MCF 10A (cell line): ENCODE data around the gene OR6F1. TPM values are rescaled to one million over a fixed set of nuclear protein-coding genes. Genes with fewer than 3 reads are reported as not detected.
A peak's percentile ranks its signal among the peaks of the same experiment; 100 is the strongest.
"Not testable (repeated sequence)": the region's sequence is repeated elsewhere in the genome, so short reads cannot be mapped to it uniquely, and the experiment has no call there.

Experiments used
- Bru-seq: library from RNA; stranded (reverse); fragments of 400-500 nt; gene quantifications from one replicate; lab custom pipeline; 2021; lab: Mats Ljungman, UMichigan
- BruChase-seq, 2 experiments: library from RNA; stranded (reverse); fragments of 400-500 nt; gene quantifications; one replicate each; lab custom pipeline; 2021; lab: Mats Ljungman, UMichigan
- BruUV-seq: library from RNA; stranded (reverse); fragments of 400-500 nt; replicated peaks from 2 replicates; lab custom pipeline; 2021; lab: Mats Ljungman, UMichigan
- CTCF ChIA-PET: fragments of 300-600 bp; sonication (Branson Sonifier 250); formaldehyde crosslinking; extraction: SDS; loops from one replicate; lab custom pipeline; 2021; ENCODE audit warnings: antibody characterized with exemption, inconsistent platforms; lab: Yijun Ruan, JAX
- POLR2A ChIA-PET: fragments of 300-600, 350-650 bp; sonication (Branson Sonifier 250); formaldehyde crosslinking; extraction: SDS; loops from one replicate; lab custom pipeline; 2020; ENCODE audit warnings: antibody characterized with exemption, inconsistent platforms; lab: Yijun Ruan, JAX
- DNase-seq: peaks from one replicate; pipeline ENCODE4 v3.0.0-alpha.2; 2018; ENCODE audit not compliant: unreplicated experiment
- H3K27ac Mint-ChIP-seq: one replicate; pipeline ENCODE4 v1.8.0; 2022; ENCODE audit warnings: mild to moderate bottlenecking, low read depth, mixed read lengths; ENCODE audit not compliant: unreplicated experiment
- H3K27me3 Mint-ChIP-seq: one replicate; pipeline ENCODE4 v1.8.0; 2022; ENCODE audit warnings: mixed read lengths; ENCODE audit not compliant: insufficient read depth, unreplicated experiment
- H3K36me3 Mint-ChIP-seq: one replicate; pipeline ENCODE4 v1.8.0; 2022; ENCODE audit warnings: mild to moderate bottlenecking, moderate library complexity, mixed read lengths; ENCODE audit not compliant: insufficient read depth, unreplicated experiment
- H3K4me1 Mint-ChIP-seq: one replicate; pipeline ENCODE4 v1.8.0; 2022; ENCODE audit warnings: mixed read lengths; ENCODE audit not compliant: insufficient read depth, unreplicated experiment
- H3K4me3 Mint-ChIP-seq: one replicate; pipeline ENCODE4 v1.8.0; 2022; ENCODE audit warnings: mild to moderate bottlenecking, moderate library complexity, mixed read lengths; ENCODE audit not compliant: unreplicated experiment
- H3K9me3 Mint-ChIP-seq: one replicate; pipeline ENCODE4 v1.8.0; 2022; ENCODE audit warnings: mixed read lengths; ENCODE audit not compliant: unreplicated experiment
- CTCF ChIP-seq: fragments of 200-600 bp; IDR thresholded peaks from one replicate; pipeline ENCODE4 v1.8.0; 2022; ENCODE audit warnings: antibody characterized with exemption, mild to moderate bottlenecking; ENCODE audit not compliant: unreplicated experiment
- intact Hi-C: fragments of 100-400 bp; cut with micrococcal nuclease; formaldehyde crosslinking; loops from 2 replicates; pipeline ENCODE4 v1.14.1; 2022
- long read RNA-seq: library from polyadenylated mRNA; stranded (forward); transcript quantifications from one replicate; pipeline ENCODE4 v2.0.0, GENCODE V29; 2022
- total RNA-seq: library from RNA; stranded (reverse); gene quantifications from 2 replicates; pipeline ENCODE4 v1.2.3, GENCODE V29; 2022

The OR6F1 gene
- total RNA-seq (not detected in 2 replicates), Bru-seq, nascent RNA (not detected), BruChase-seq, experiment 1, labeled RNA remaining after a 6-hour chase (not detected), BruChase-seq, experiment 2, labeled RNA remaining after a 2-hour chase (not detected)
- long read RNA-seq = 0 reads

- Mint-ChIP-seq H3K36me3 (no peaks in the 10 kb centered on the region), H3K4me3 (no peak within 1 kb of the TSS), H3K27ac (no peak within 1 kb of the TSS), H3K9me3 (no peaks in the 10 kb centered on the region), H3K27me3 (no peaks in the 10 kb centered on the region), H3K4me1 (no peaks in the 10 kb centered on the region)
- no peak for TF ChIP-seq CTCF
- CTCF ChIA-PET = interaction anchor here (1.6 kb wide), 1 partner anchor 35 kb away, joined by 4 read pairs; no protein-coding TSS in a partner anchor
- intact Hi-C loops = no loop called here
- BruUV-seq = no TSS peak
- DNase-seq = no peak
- POLR2A ChIA-PET = no interaction called here
These were observed at the start of gene OR6F1 for GRCh38 chr1:247716546-247716945. Gene OR6F1 (minus strand): TSS chr1:247716646. CDS start chr1:247712755, 3,891 bp downstream.

GRCh38 chr1:247760456-247760855 is 44.0 kb upstream of the OR6F1 start, which contains the start of gene OR1C1:
Gene OR1C1 (minus strand): TSS chr1:247760556. CDS start chr1:247758406, 2,150 bp downstream.
- H3K27me3 Mint-ChIP-seq = no peaks in the 10 kb centered on the region
- no TSS peak for BruUV-seq
- ChIA-PET CTCF (interaction anchor here (0.9 to 1.2 kb wide), 2 partner anchors 11 to 15 kb away, joined by 3 read pairs; no protein-coding TSS in a partner anchor), POLR2A (interaction anchor here (0.6 kb wide), 1 partner anchor 20 kb away, joined by 3 read pairs; no protein-coding TSS in a partner anchor)
- no peaks in the 10 kb centered on the region for H3K36me3 Mint-ChIP-seq
- DNase-seq = no peak
- intact Hi-C loops = no loop called here
- H3K4me1 Mint-ChIP-seq = peaks cover 8% of the 10 kb centered on the region
- no peak for TF ChIP-seq CTCF
- H3K9me3 Mint-ChIP-seq = peaks cover 8% of the 10 kb centered on the region
- H3K27ac Mint-ChIP-seq = no peak within 1 kb of the TSS
- H3K4me3 Mint-ChIP-seq = no peak within 1 kb of the TSS

- peaks cover 19% of the 10 kb centered on the region for H3K9me3 Mint-ChIP-seq
- BruUV-seq, H3K4me3 Mint-ChIP-seq, H3K27ac Mint-ChIP-seq, H3K36me3 Mint-ChIP-seq, intact Hi-C loops, H3K4me1 Mint-ChIP-seq, H3K27me3 Mint-ChIP-seq: not testable (repeated sequence)
- ChIA-PET CTCF (interaction anchor here (0.6 kb wide), 1 partner anchor 626 kb away, joined by 3 read pairs; no protein-coding TSS in a partner anchor), POLR2A (interaction anchor here (0.6 kb wide), 1 partner anchor 9 kb away, joined by 3 read pairs; no protein-coding TSS in a partner anchor)
- DNase-seq = peak; percentile 21
These were observed 37.9 kb upstream of the OR6F1 start for GRCh38 chr1:247754311-247754710.

- H3K27ac Mint-ChIP-seq = no peak overlapping the region
- BruUV-seq = no TSS peak
- no peak overlapping the region for H3K4me3 Mint-ChIP-seq
- intact Hi-C loops = no loop called here
- H3K27me3 Mint-ChIP-seq = no peaks in the 10 kb centered on the region
- H3K9me3 Mint-ChIP-seq = peaks cover 11% of the 10 kb centered on the region
- TF ChIP-seq CTCF = no peak
- ChIA-PET CTCF (interaction anchor here (0.7 to 1.3 kb wide), 4 partner anchors 11 to 69 kb away, joined by 3 to 4 read pairs (median 3); no protein-coding TSS in a partner anchor), POLR2A (no interaction called here)
- H3K4me1 Mint-ChIP-seq = peaks cover 31% of the 10 kb centered on the region
- DNase-seq = no peak
- no peaks in the 10 kb centered on the region for H3K36me3 Mint-ChIP-seq
These were observed 33.4 kb upstream of the OR6F1 start for GRCh38 chr1:247749870-247750269.
